ENCODE results near the gene SLC5A10. TPM values are rescaled to one million over a fixed set of nuclear protein-coding genes. Genes with fewer than 3 reads are reported as not detected.
"Not testable (repeated sequence)": the region's sequence is repeated elsewhere in the genome, so short reads cannot be mapped to it uniquely, and the experiment has no call there.

Gene SLC5A10
- total RNA-seq, result not detected

GRCh38 chr17:18951941-18952842, at the start of gene SLC5A10:
TSS of gene SLC5A10 (plus strand) at chr17:18952165. CDS start at chr17:18952206, 41 bp downstream.
- H3K36me3 Mint-ChIP-seq (ENCODE audit: low read depth), result no peaks in the 10 kb centered on the region
- peaks cover 13% of the 10 kb centered on the region for H3K4me1 Mint-ChIP-seq
- ChIA-PET POLR2A (no interaction called here), CTCF (no interaction called here)
- H3K4me3 Mint-ChIP-seq, result no peak within 1 kb of the TSS
- H3K27ac Mint-ChIP-seq, result no peak within 1 kb of the TSS
- no peaks in the 10 kb centered on the region for H3K9me3 Mint-ChIP-seq
- H3K27me3 Mint-ChIP-seq, result peaks cover 24% of the 10 kb centered on the region
- DNase-seq, result no peak

GRCh38 chr17:18904482-18904881, 47.5 kb upstream of the SLC5A10 start:
- CTCF ChIA-PET, result no interaction called here
- Mint-ChIP-seq H3K27me3 (peaks cover 34% of the 10 kb centered on the region), H3K9me3 (no peaks in the 10 kb centered on the region), H3K4me1 (peaks cover 23% of the 10 kb centered on the region), H3K27ac (no peak overlapping the region), H3K36me3 (ENCODE audit: low read depth) (peaks cover 48% of the 10 kb centered on the region), H3K4me3 (no peak overlapping the region)
- POLR2A ChIA-PET, result no interaction called here
- DNase-seq, result no peak

- Mint-ChIP-seq H3K27me3 (peaks cover 32% of the 10 kb centered on the region), H3K4me1 (peaks cover 21% of the 10 kb centered on the region), H3K36me3 (ENCODE audit: low read depth) (peaks cover 49% of the 10 kb centered on the region), H3K4me3 (no peak overlapping the region), H3K9me3 (no peaks in the 10 kb centered on the region), H3K27ac (no peak overlapping the region)
- no peak for DNase-seq
- ChIA-PET POLR2A (no interaction called here), CTCF (no interaction called here)
Measured at GRCh38 chr17:18905226-18905625, 46.7 kb upstream of the SLC5A10 start.

GRCh38 chr17:18910326-18910725, 41.6 kb upstream of the SLC5A10 start:
- Mint-ChIP-seq H3K36me3 (ENCODE audit: low read depth) (peaks cover 29% of the 10 kb centered on the region), H3K4me3 (no peak overlapping the region)

GRCh38 chr17:18910881-18911280, 41.1 kb upstream of the SLC5A10 start:
- H3K9me3 Mint-ChIP-seq, result no peaks in the 10 kb centered on the region
- H3K27ac Mint-ChIP-seq, result no peak overlapping the region
- ChIA-PET POLR2A (interaction anchor here (1.2 kb wide), 1 partner anchor 11 kb away, joined by 3 read pairs; no protein-coding TSS in a partner anchor), CTCF (no interaction called here)
- DNase-seq, result no peak
- H3K4me3 Mint-ChIP-seq, result no peak overlapping the region
- peaks cover 8% of the 10 kb centered on the region for H3K27me3 Mint-ChIP-seq
- peaks cover 33% of the 10 kb centered on the region for H3K36me3 Mint-ChIP-seq (ENCODE audit: low read depth)
- no peaks in the 10 kb centered on the region for H3K4me1 Mint-ChIP-seq

More at GRCh38 chr17:18910326-18910725, 41.6 kb upstream of the SLC5A10 start:
- no peak for DNase-seq
- CTCF ChIA-PET, result no interaction called here
- no peaks in the 10 kb centered on the region for H3K9me3 Mint-ChIP-seq
- H3K27me3 Mint-ChIP-seq, result peaks cover 8% of the 10 kb centered on the region
- H3K4me1 Mint-ChIP-seq, result no peaks in the 10 kb centered on the region
- no peak overlapping the region for H3K27ac Mint-ChIP-seq
- POLR2A ChIA-PET, result interaction anchor here (1.2 kb wide), 1 partner anchor 11 kb away, joined by 3 read pairs; no protein-coding TSS in a partner anchor

- DNase-seq, result no peak
- no peak overlapping the region for H3K4me3 Mint-ChIP-seq
- no peak overlapping the region for H3K27ac Mint-ChIP-seq
- peaks cover 19% of the 10 kb centered on the region for H3K4me1 Mint-ChIP-seq
- peaks cover 35% of the 10 kb centered on the region for H3K36me3 Mint-ChIP-seq (ENCODE audit: low read depth)
- ChIA-PET POLR2A (no interaction called here), CTCF (no interaction called here)
- H3K27me3 Mint-ChIP-seq, result no peaks in the 10 kb centered on the region
- no peaks in the 10 kb centered on the region for H3K9me3 Mint-ChIP-seq
Measured at GRCh38 chr17:18916816-18917500, 35.0 kb upstream of the SLC5A10 start.

GRCh38 chr17:18917506-18918032, 34.4 kb upstream of the SLC5A10 start:
- no peaks in the 10 kb centered on the region for H3K9me3 Mint-ChIP-seq
- no peaks in the 10 kb centered on the region for H3K27me3 Mint-ChIP-seq
- no peak for DNase-seq
- H3K36me3 Mint-ChIP-seq (ENCODE audit: low read depth), result peaks cover 30% of the 10 kb centered on the region
- ChIA-PET POLR2A (no interaction called here), CTCF (no interaction called here)
- no peak overlapping the region for H3K27ac Mint-ChIP-seq
- H3K4me1 Mint-ChIP-seq, result peaks cover 23% of the 10 kb centered on the region
- no peak overlapping the region for H3K4me3 Mint-ChIP-seq

GRCh38 chr17:18919963-18920362, 32.0 kb upstream of the SLC5A10 start:
- Mint-ChIP-seq H3K27me3 (no peaks in the 10 kb centered on the region), H3K4me1 (peaks cover 28% of the 10 kb centered on the region), H3K36me3 (ENCODE audit: low read depth) (peaks cover 29% of the 10 kb centered on the region), H3K9me3 (no peaks in the 10 kb centered on the region), H3K4me3 (no peak overlapping the region), H3K27ac (no peak overlapping the region)
- no peak for DNase-seq
- ChIA-PET CTCF (no interaction called here), POLR2A (no interaction called here)

- Mint-ChIP-seq H3K27me3 (no peaks in the 10 kb centered on the region), H3K27ac (peak overlapping the region; percentile 29), H3K4me3 (no peak overlapping the region), H3K9me3 (no peaks in the 10 kb centered on the region), H3K4me1 (peaks cover 32% of the 10 kb centered on the region), H3K36me3 (ENCODE audit: low read depth) (peaks cover 30% of the 10 kb centered on the region)
- no peak for DNase-seq
- CTCF ChIA-PET, result interaction anchor here (1.0 kb wide), 1 partner anchor 40 kb away, joined by 4 read pairs; no protein-coding TSS in a partner anchor
- POLR2A ChIA-PET, result no interaction called here
Measured at GRCh38 chr17:18920911-18921441, 31.0 kb upstream of the SLC5A10 start.

GRCh38 chr17:18921485-18921884, 30.5 kb upstream of the SLC5A10 start:
- CTCF ChIA-PET, result interaction anchor here (1.0 kb wide), 1 partner anchor 39 kb away, joined by 4 read pairs; no protein-coding TSS in a partner anchor
- H3K9me3 Mint-ChIP-seq, result no peaks in the 10 kb centered on the region
- peaks cover 29% of the 10 kb centered on the region for H3K36me3 Mint-ChIP-seq (ENCODE audit: low read depth)

GRCh38 chr17:18921912-18922451, 30.0 kb upstream of the SLC5A10 start:
- Mint-ChIP-seq H3K4me3 (no peak overlapping the region), H3K9me3 (no peaks in the 10 kb centered on the region), H3K27me3 (no peaks in the 10 kb centered on the region), H3K4me1 (peaks cover 33% of the 10 kb centered on the region), H3K36me3 (ENCODE audit: low read depth) (peaks cover 24% of the 10 kb centered on the region), H3K27ac (peak overlapping the region; percentile 29)
- no peak for DNase-seq
- ChIA-PET CTCF (no interaction called here), POLR2A (interaction anchor here (0.6 to 1.0 kb wide), 2 partner anchors 61 to 63 kb away, joined by 3 to 4 read pairs; no protein-coding TSS in a partner anchor)

More at GRCh38 chr17:18921485-18921884, 30.5 kb upstream of the SLC5A10 start:
- Mint-ChIP-seq H3K4me3 (no peak overlapping the region), H3K27ac (peak overlapping the region; percentile 29), H3K27me3 (no peaks in the 10 kb centered on the region), H3K4me1 (peaks cover 32% of the 10 kb centered on the region)
- POLR2A ChIA-PET, result no interaction called here
- DNase-seq, result no peak

- peaks cover 20% of the 10 kb centered on the region for H3K36me3 Mint-ChIP-seq (ENCODE audit: low read depth)
Measured at GRCh38 chr17:18922596-18922995, 29.4 kb upstream of the SLC5A10 start.

GRCh38 chr17:18925187-18925586, 26.8 kb upstream of the SLC5A10 start:
- POLR2A ChIA-PET, result no interaction called here
- CTCF ChIA-PET, result no interaction called here
- no peaks in the 10 kb centered on the region for H3K9me3 Mint-ChIP-seq
- no peaks in the 10 kb centered on the region for H3K27me3 Mint-ChIP-seq
- no peak for DNase-seq
- no peak overlapping the region for H3K4me3 Mint-ChIP-seq
- no peak overlapping the region for H3K27ac Mint-ChIP-seq
- H3K36me3 Mint-ChIP-seq (ENCODE audit: low read depth), result peaks cover 22% of the 10 kb centered on the region
- peaks cover 28% of the 10 kb centered on the region for H3K4me1 Mint-ChIP-seq

More at GRCh38 chr17:18922596-18922995, 29.4 kb upstream of the SLC5A10 start:
- CTCF ChIA-PET, H3K27me3 Mint-ChIP-seq, DNase-seq, H3K27ac Mint-ChIP-seq, H3K4me3 Mint-ChIP-seq, H3K9me3 Mint-ChIP-seq: not testable (repeated sequence)
- peaks cover 33% of the 10 kb centered on the region for H3K4me1 Mint-ChIP-seq
- POLR2A ChIA-PET, result interaction anchor here (0.6 to 1.0 kb wide), 2 partner anchors 62 to 64 kb away, joined by 3 to 4 read pairs; no protein-coding TSS in a partner anchor

All from activated CD4-positive, alpha-beta memory T cell treated with anti-CD3 and anti-CD28 coated beads, Interleukin-2, amount 10 ng/mL, durations not matched to agents 7 days and 5 days (primary cell).